ENCODE measurements around the gene TSSK6.

Gene TSSK6

DNA sequence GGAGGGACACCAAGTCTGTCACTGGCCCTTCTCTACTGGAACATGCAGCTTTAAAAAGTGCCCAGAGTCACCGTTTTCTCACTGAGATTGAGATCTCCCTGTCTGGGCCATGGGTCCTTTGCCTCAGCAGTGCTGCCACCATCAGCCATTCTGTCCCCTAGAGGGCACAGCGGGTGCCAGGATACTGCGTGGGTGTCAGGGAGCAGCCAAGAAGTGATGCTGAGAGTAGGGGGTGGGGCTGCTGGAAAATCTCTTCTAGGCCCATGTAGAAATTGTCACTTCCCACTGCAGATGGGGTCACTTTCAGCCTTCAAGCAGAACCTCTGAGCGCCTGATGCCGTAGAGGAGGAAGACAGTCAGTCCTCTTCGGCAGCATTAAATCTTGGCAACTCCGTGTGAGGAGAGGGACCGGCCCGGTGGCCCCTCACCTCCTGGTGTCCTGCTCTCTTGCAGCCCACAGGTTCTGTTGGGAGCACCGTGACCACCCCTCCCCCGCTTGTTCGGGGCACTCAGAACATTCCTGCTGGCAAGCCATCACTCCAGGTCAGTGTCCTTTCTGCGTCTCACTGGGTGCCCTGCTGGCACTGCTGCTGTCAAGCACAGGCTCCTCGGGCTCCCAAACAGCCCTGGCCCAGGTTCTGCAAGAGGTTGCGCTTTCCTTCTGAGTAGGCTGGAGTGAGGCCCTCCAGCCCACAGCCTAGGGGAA lies 21.4 kb downstream of the TSSK6 start:
- Mint-ChIP-seq H3K36me3 (ENCODE audit: low read depth) (peaks cover 50% of the 10 kb centered on the region), H3K27me3 (no peaks in the 10 kb centered on the region), H3K27ac (peak overlapping the region; percentile 31), H3K4me1 (ENCODE audit: low read depth) (peaks cover 17% of the 10 kb centered on the region), H3K9me3 (no peaks in the 10 kb centered on the region), H3K4me3 (no peak overlapping the region)

DNA sequence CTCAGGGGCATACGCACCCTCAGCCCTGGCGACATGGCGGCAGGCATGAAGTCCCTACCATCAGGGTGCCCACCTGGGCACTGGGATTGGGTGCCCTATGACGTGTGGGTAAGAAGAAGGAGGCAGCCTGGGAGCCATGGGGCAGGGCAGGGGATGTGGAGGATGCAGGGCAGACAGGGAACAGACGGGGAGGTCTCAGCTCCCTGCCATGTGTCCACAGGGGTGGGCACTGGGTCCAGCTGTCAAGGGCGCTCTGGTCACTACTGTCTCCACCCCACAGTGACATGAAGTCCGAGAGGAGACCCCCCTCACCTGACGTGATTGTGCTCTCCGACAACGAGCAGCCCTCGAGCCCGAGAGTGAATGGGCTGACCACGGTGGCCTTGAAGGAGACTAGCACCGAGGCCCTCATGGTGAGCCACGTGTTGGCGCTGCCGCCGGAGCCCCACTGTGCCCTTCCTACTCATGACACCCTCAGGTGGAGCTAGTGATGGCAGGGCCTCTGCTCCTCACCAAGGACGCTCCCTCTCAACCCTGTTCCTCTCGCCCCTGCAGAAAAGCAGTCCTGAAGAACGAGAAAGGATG lies 23.2 kb downstream of the TSSK6 start:
- no peak overlapping the region for H3K4me3 Mint-ChIP-seq
- peaks cover 36% of the 10 kb centered on the region for H3K4me1 Mint-ChIP-seq (ENCODE audit: low read depth)
- H3K9me3 Mint-ChIP-seq = no peaks in the 10 kb centered on the region
- H3K27me3 Mint-ChIP-seq = no peaks in the 10 kb centered on the region
- H3K36me3 Mint-ChIP-seq (ENCODE audit: low read depth) = peaks cover 46% of the 10 kb centered on the region
- peak overlapping the region; percentile 32 for H3K27ac Mint-ChIP-seq

DNA sequence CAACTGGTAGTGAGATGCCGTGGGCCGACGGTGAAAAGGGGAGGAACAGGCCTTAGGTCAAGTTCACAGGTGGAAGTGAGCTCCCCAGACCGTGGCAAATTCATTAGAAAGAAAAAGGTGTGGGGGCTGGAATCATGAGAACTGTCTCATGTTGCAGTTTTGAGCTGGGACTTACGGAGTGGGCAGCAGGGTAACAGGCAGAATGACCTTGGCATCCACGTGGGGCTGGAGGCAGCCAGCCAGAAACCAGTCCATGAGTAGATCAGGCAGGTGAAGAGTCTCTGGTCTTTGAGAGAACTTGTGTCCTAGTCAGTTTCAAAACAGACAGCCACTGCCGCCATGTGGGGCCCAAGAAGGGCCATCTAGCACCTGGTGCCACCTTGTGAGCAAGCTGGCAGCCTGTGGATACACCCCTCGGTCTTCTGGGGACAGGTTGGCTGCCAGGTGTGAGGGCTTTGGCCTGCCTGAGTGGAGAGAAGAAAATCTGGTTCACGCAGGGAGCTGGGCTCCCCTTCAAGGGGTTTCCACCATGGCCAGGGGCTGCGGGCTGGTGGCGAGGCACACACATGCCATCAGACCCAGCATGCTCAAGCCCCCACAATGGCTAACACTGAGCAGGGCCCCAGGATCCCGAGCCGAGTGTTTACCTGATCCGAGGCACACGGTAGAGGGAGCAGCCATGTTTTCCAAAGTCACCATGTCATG lies 23.9 kb downstream of the TSSK6 start:
- peaks cover 42% of the 10 kb centered on the region for H3K36me3 Mint-ChIP-seq (ENCODE audit: low read depth)
- peaks cover 42% of the 10 kb centered on the region for H3K4me1 Mint-ChIP-seq (ENCODE audit: low read depth)
- H3K27ac Mint-ChIP-seq = no peak overlapping the region
- no peak overlapping the region for H3K4me3 Mint-ChIP-seq
- no peaks in the 10 kb centered on the region for H3K27me3 Mint-ChIP-seq
- no peaks in the 10 kb centered on the region for H3K9me3 Mint-ChIP-seq

DNA sequence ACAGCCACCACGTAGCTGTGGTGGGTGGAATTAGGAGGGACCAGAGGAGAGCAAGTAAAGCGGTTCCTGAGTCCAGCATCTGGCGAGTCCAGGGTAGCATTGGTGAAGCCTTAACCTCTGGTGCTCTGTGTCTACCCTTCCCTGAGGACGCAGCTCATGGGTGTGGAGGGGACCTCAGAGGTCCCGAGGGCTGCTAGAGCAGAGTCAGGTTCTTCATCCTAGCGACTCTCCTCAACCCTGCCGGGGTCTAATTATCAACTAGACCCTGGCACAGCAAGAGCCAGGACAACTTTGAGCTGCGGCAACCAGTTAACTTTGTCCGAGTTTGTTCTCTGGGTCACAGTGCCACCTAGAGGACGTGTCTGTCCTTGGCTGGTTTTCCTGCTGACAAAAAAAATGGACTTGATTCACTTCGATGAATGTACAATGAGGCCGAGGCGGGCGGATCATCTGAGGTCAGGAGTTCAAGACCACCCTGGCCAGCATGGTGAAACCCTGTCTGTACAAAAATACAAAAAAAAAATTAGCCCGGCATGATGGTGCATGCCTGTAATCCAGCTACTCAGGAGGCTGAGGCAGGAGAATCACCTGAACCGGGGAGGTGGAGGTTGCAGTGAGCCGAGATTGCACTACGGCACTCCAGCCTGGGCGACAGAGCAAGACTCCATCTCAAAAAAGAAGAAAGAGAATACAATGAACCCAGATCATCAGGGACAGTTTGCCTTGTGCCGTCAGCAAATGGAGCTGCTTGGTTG lies 25.0 kb downstream of the TSSK6 start:
- no peak overlapping the region for H3K4me3 Mint-ChIP-seq
- peaks cover 33% of the 10 kb centered on the region for H3K36me3 Mint-ChIP-seq (ENCODE audit: low read depth)
- no peaks in the 10 kb centered on the region for H3K9me3 Mint-ChIP-seq
- peak overlapping the region; percentile 90 for H3K27ac Mint-ChIP-seq
- H3K4me1 Mint-ChIP-seq (ENCODE audit: low read depth) = peaks cover 53% of the 10 kb centered on the region
- no peaks in the 10 kb centered on the region for H3K27me3 Mint-ChIP-seq

DNA sequence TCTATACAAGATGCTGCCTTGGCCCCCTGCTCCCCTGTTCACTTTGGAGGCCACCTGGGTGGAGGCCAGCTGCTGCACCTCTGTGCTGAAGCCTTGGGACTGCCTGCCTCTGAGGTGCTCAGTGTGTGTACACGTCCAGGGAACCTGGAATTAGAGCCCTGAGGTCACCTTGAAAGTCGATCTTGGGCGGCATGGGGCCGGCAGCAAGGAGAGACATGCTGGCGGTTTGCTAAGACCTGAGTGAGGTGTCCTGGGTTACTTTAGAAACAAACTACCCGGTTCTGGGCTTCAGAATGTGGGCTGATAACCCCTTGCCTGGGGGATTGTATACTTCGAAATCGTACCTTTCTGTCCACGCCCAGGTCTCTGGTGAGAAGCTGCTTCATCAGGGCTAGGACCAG lies 25.5 kb downstream of the TSSK6 start:
- no peak overlapping the region for H3K4me3 Mint-ChIP-seq

DNA sequence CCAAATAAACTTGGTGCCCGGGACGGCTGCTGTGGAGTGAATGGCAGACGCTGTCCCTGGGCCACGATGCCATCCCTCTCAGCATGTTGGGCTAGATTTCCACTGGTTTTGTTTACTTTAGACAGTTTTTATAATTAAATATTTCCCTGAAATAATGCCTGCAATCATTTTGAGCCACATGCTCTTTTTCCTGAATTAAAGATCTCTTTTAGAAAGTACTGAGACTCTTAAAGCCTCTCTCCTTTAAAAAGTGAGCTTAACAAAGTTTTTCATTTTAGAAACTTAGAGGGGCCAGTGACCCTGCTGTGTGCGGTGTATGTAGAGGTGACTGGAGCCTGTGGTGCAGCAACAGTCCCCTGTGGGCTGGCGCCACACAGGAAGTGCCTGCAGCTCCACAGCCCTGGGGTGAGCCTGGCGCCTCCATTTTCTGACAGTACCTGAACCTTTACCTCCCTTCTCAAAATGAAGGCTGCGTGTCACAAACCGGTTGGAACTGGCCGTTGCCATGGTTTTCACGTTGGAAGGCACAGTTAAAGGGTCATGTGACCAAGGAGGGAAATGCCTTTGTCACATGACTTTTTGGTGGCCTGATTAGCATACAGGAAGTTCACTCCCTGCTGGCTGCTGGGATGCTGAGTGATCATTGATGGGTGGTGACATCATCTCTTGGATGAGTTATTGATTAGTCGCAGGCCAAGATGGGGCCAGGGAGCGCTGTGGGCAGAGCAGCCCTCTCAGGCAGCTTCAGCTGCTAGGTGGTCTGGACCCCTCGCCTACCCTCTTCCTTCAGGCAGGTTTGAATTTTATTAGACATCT lies 26.3 kb downstream of the TSSK6 start:
- Mint-ChIP-seq H3K4me1 (ENCODE audit: low read depth) (peaks cover 63% of the 10 kb centered on the region), H3K27ac (peak overlapping the region; percentile 90), H3K36me3 (ENCODE audit: low read depth) (peaks cover 28% of the 10 kb centered on the region), H3K9me3 (no peaks in the 10 kb centered on the region), H3K4me3 (peak overlapping the region; percentile 55), H3K27me3 (no peaks in the 10 kb centered on the region)

More for the DNA sequence above, 25.5 kb downstream of the TSSK6 start:
- Mint-ChIP-seq H3K4me1 (ENCODE audit: low read depth) (peaks cover 58% of the 10 kb centered on the region), H3K36me3 (ENCODE audit: low read depth) (peaks cover 30% of the 10 kb centered on the region), H3K27ac (peak overlapping the region; percentile 90), H3K27me3 (no peaks in the 10 kb centered on the region), H3K9me3 (no peaks in the 10 kb centered on the region)

DNA sequence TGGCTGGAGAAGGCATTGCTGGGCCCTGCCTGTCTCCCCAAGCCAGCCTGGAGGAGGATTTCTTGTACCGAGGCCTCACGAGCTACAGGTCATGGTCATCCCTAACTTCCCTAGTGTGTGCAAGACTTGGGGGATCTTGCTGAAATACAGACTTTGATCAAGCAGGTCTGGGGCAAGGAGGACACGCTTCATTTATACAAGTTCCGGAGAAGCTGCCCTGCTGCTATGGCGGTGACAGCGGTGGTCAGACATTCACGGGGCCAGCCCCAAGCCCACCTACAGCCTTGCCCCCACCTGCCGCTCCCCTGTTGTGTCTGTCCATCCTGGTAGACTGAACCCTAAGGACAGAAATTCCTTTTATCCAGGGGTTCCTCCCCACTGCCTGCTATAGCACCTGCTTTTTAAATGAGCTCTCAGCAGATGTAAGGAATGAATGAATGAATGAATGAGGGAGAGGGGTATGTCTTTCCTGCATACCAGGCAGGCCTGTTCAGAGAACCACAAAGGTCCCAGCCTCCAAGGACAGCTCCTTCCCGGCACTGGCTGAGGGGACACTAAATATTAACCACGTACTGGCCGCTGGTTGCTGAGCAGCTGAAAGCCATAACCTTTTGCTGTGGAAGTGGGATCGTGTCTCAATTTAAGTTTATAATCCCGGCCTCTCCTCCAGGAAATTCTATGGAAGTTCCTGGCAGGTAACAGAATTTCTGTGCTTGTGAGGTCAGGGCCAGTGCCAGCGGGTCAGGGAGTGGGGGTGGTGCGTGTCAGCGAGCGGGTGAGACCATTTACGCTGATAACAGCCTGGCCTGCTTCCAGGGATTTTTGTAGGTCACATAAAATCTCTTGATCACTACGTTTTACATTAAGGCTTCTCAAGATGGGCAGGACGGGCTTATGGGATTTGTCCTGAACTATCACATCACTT lies 27.1 kb downstream of the TSSK6 start:
- Mint-ChIP-seq H3K27ac (peak overlapping the region; percentile 90), H3K4me3 (peak overlapping the region; percentile 55), H3K4me1 (ENCODE audit: low read depth) (peaks cover 67% of the 10 kb centered on the region), H3K9me3 (no peaks in the 10 kb centered on the region), H3K36me3 (ENCODE audit: low read depth) (peaks cover 27% of the 10 kb centered on the region), H3K27me3 (no peaks in the 10 kb centered on the region)

DNA sequence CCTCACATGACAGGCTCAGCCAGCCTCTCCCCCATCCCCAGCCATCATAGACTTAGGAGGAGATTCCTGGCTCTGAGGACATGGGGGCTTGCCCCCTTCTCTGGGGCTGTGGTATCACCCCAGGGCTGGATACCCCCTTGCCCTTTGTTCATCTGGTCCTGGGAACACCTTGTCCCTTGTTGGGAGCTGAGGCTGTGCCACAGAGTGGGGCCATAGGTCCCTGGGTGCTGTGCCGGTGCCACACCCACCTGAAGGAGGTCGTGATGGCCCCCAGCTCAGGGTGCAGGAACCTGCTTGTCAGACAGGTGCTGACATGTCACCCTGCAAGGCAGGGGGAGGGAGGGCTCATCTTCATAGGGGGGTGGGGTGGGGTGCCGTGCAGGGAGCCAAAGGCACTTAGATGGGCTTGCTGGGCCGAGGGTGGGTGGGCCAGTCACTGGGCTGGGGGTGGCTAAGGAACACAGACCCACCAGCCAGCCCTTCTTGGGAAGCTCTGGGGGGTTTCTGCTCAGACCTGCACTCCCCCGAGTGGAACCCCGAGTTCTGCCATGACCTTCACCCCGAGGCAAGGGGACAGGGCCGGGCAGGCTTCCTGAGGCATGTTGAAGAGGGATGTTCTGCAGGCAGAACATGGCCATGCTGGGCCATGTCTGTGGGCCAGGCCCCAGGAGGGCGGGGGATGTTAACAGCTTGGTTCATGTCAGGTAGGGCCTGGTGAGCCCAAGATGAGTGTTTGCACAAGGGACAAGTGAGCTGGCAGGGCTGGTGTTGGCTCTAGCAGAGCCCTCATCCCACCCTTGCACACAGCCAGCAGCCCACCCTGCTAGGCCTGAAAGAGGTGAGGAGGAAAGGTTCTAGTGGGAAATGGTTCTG lies 28.0 kb downstream of the TSSK6 start:
- Mint-ChIP-seq H3K9me3 (no peaks in the 10 kb centered on the region), H3K27ac (peak overlapping the region; percentile 82), H3K4me3 (peak overlapping the region; percentile 20), H3K27me3 (no peaks in the 10 kb centered on the region), H3K36me3 (ENCODE audit: low read depth) (peaks cover 22% of the 10 kb centered on the region), H3K4me1 (ENCODE audit: low read depth) (peaks cover 69% of the 10 kb centered on the region)

DNA sequence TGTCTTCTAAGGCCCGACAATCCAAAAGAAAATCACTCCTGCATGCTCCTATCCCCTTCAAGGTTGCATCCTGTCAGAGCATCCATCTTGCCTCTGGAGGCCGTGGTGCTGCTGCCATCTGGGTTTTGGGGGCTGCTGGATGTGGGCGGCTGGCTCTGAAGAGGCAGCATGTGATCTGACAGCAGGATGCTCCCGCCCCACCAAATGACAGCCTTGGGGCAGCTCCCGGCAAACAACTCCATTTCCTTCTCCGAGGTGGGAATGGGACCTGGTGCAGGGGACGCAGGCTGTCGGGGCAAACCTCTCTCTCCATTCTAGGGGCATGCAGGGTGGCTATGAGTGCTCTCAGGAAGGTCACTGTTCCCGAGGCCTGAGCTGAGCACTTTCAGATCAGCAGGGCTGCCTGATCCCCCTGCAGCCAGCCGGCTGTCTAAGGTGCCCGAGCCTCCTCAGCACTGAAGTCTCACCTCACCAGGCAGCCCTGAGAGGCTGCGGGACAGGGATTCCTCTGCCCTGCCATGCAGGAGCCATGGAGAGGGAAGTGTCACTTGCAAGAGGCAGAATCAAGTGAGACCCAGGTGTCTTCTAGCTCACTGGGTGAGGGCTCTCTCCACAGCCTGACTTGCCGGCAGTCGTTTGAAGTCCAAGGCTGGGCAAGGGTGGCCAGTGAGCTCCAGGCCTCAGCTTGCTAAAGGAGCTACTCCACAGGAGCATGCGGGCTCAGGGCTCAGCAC lies 28.8 kb downstream of the TSSK6 start:
- Mint-ChIP-seq H3K27ac (peak overlapping the region; percentile 21), H3K36me3 (ENCODE audit: low read depth) (peaks cover 21% of the 10 kb centered on the region), H3K27me3 (no peaks in the 10 kb centered on the region), H3K4me3 (no peak overlapping the region), H3K9me3 (no peaks in the 10 kb centered on the region), H3K4me1 (ENCODE audit: low read depth) (peaks cover 69% of the 10 kb centered on the region)

DNA sequence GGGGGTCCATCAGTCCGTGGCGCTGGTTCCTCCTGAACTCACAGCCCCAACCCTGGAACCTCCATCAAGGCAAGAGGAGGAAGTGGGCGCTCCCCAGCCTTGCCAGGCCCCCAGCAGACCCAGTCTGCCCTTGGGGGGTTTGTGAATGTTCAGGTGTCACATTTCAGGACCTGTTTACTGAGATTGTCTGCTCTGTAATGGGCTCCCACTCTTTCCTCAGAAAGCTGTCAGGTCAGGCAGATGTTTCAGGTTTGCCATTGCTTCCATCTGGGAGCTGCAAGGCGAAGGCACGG lies 29.4 kb downstream of the TSSK6 start:
- no peaks in the 10 kb centered on the region for H3K27me3 Mint-ChIP-seq
- peaks cover 19% of the 10 kb centered on the region for H3K36me3 Mint-ChIP-seq (ENCODE audit: low read depth)
- no peaks in the 10 kb centered on the region for H3K9me3 Mint-ChIP-seq
- no peak overlapping the region for H3K4me3 Mint-ChIP-seq
- H3K27ac Mint-ChIP-seq = peak overlapping the region; percentile 40
- H3K4me1 Mint-ChIP-seq (ENCODE audit: low read depth) = peaks cover 73% of the 10 kb centered on the region

DNA sequence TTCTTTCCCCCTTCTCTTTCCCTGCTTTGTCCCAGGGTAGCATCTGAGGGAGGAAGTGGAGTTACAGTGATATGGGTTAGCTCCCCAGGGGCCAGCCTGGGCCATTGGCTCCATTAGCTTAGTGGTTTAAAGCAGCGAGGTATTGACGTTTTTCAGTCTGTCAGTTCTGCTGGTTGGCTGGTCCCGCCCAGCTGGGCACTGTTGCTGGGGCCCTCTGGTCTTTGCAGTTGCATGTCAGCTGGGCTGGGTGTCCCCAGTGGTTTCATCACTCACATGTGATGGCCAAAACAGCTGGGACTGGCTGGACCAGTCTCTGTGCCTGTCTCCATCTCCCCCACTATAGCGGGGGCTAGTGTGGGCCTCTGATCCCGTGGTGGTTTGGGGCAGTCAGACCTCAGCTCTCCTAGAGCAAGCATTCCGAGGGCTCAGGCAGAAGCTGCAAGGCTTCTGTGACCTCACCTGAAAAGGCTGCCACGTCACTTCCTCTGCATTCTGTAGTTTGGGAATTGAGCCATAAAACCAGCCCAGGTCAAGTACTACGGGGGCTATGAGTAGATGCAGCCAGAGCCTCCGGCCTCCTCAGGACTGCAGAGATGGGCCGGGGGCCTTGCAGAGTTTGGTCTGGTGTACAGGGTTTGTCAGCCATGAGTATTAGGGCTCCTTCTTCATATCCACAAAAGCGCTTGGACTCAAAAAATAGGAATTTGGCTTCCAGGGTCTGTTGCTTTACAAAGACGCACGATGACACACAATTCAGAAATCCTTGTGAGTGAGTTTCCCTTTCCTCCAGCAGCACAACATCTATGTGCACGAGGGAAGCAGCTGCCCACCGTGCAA lies 30.0 kb downstream of the TSSK6 start:
- H3K4me3 Mint-ChIP-seq = no peak overlapping the region
- H3K27ac Mint-ChIP-seq = peak overlapping the region; percentile 40
- H3K27me3 Mint-ChIP-seq = no peaks in the 10 kb centered on the region
- peaks cover 14% of the 10 kb centered on the region for H3K36me3 Mint-ChIP-seq (ENCODE audit: low read depth)
- H3K9me3 Mint-ChIP-seq = no peaks in the 10 kb centered on the region
- peaks cover 75% of the 10 kb centered on the region for H3K4me1 Mint-ChIP-seq (ENCODE audit: low read depth)
